Thoracic aorta (tissue), 2 donors: ENCODE measurements around the gene RPRD1B. TPM values are rescaled to one million over a fixed set of nuclear protein-coding genes. Genes with fewer than 3 reads are reported as not detected.
A peak's percentile ranks its signal among the peaks of the same experiment; 100 is the strongest.

Experiments
- ATAC-seq: fragments of 150-250 bp; one replicate; pipeline ENCODE4 v1.8.0; 2017; ENCODE audit warnings: low read depth; ENCODE audit not compliant: insufficient number of reproducible peaks, low FRiP score
- DNase-seq: peaks from one replicate; pipeline ENCODE4 v3.0.0-alpha.2; 2020; ENCODE audit warnings: low spot score
- H3K27ac ChIP-seq, 2 donors: fragments of 200-600 bp; sonication (generic); 1 replicate in 1 of 2; 2 replicates in 1 of 2; pipeline ENCODE4 v1.5.1; 2016; ENCODE audit warnings: mild to moderate bottlenecking in 2 of 2, moderate library complexity in 2 of 2
- H3K27me3 ChIP-seq: fragments of 200-600 bp; sonication (generic); replicated peaks from 2 replicates; pipeline ENCODE4 v1.6.0; 2016; ENCODE audit warnings: mild to moderate bottlenecking; ENCODE audit not compliant: insufficient read depth
- H3K36me3 ChIP-seq: fragments of 200-600 bp; sonication (generic); one replicate; pipeline ENCODE4 v1.5.1; 2016
- H3K4me1 ChIP-seq, 2 donors: fragments of 200-600 bp; sonication (generic); 1 replicate in 1 of 2; 2 replicates in 1 of 2; pipeline versions ENCODE4 v1.5.1 to v1.6.0; 2016; ENCODE audit warnings: low read depth in 2 of 2, mild to moderate bottlenecking in 1 of 2; ENCODE audit not compliant: control insufficient read depth in 1 of 2
- H3K4me3 ChIP-seq: fragments of 200-600 bp; sonication (generic); 2 replicates; pipeline ENCODE4 v1.5.1; 2016; ENCODE audit warnings: mild to moderate bottlenecking
- H3K9me3 ChIP-seq: fragments of 200-600 bp; sonication (generic); 2 replicates; pipeline ENCODE4 v1.5.1; 2016
- CTCF ChIP-seq: fragments of 200-600 bp; sonication (generic); IDR thresholded peaks from one replicate; pipeline ENCODE4 v1.5.1; 2019; ENCODE audit warnings: antibody characterized with exemption
- total RNA-seq, 2 donors: library from RNA; depleted of rRNA; stranded (reverse); fragments of >200 nt; gene quantifications; one replicate each; pipeline versions ENCODE4 v1.1.0 to v1.2.3, GENCODE V29; 2016

Gene RPRD1B
- total RNA-seq, 2 donors from 2014 or later, result 22.3 to 77.7 TPM

DNA sequence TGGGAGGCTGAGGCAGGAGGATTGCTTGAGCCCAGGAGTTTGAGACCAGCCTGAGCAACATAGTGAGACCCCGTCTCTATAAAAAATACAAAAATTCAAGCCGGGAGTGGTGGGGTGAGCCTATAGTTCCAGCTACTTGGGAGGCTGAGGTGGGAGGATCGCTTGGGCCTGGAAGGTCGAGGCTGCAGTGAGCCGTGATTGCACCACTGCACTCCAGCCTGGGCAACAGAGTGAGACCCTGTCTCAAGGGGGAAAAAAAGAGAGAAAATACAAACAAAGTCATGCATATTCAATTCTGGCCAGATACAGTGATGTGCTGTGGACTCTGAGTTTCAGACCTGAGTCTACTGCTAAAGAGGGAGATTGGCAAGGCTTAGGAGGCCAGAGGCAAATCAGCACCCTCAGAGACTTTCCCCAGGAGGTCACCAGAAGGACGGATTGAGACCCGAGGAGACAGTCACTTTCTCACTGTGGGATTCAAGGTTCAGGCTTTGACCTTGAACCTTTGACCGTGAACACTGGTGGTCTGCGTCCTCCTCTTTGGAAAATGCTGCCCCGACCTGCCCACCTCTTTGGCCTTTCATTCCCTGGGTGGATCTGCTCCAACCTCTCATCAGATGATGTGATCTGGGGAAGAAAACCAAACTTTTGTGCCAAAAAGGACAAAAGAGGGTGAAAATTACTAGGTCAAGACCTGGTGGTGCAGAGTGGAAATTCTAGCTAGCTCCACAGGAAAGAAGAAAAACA is 100.3 kb downstream of the RPRD1B start:
- Histone ChIP-seq H3K36me3 (peaks cover 62% of the 10 kb centered on the region), H3K4me3 (no peak overlapping the region), H3K4me1 (peaks cover 15 to 36% of the 10 kb centered on the region in 2 donors), H3K27ac (peak overlapping the region; percentile 55 to 76), H3K9me3 (no peaks in the 10 kb centered on the region), H3K27me3 (no peaks in the 10 kb centered on the region)
- ATAC-seq, result no peak
- no peak for DNase-seq
- no peak for TF ChIP-seq CTCF

DNA sequence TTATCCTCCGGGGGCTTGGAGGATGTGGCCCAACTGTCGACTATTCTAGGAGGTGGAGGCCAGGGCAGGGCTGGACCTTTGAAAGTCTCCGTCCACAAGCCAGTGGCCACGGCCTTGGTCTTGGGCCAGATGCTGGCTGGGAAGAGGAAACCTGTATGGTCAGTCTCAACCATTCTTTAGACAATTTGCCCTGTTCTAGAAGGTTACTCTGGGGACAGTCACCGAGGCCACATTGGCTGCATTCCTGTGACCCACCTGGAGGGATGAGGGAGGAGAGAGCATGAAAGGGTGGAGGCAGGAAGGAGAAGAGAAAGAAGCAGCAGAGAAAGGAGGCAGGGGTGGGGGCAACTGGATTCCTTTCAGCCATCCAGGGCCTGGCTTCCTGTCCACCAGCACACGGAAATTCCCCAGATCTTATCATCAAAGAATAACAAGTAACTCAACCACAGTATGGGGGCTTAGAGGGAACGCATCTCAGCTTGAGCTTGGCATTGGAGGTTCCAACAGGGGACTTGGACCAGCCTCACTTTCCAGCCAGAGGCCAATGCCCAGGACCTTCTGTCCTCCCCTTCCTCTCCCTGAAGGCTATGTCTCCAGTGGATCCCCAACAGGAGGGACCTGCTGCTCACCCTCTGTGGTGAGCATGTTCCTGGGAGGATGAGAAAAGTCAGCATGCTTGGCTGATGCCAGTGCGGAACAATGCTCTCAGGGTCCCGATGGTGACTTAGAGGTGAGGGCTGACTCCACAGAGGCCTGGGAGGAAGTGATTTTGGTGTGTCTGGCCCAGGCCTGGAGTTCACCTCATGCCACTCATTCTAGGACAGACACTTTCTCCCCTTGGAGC is 101.1 kb downstream of the RPRD1B start:
- Histone ChIP-seq H3K4me3 (no peak overlapping the region), H3K27ac (peak overlapping the region; percentile 55 to 76), H3K4me1 (peaks cover 15 to 31% of the 10 kb centered on the region in 2 donors), H3K9me3 (no peaks in the 10 kb centered on the region), H3K27me3 (no peaks in the 10 kb centered on the region), H3K36me3 (peaks cover 65% of the 10 kb centered on the region)
- DNase-seq (no peak), ATAC-seq (peak; percentile 31)
- TF ChIP-seq CTCF, result no peak

GRCh38 chr20:38135271-38135650 is 101.7 kb downstream of the RPRD1B start:
- DNase-seq, result no peak
- peaks cover 64% of the 10 kb centered on the region for H3K36me3 ChIP-seq
- ATAC-seq, result no peak
- no peak for TF ChIP-seq CTCF
- H3K4me1 ChIP-seq, result peaks cover 15 to 31% of the 10 kb centered on the region in 2 donors
- H3K4me3 ChIP-seq, result no peak overlapping the region
- peak overlapping the region; percentile 55 to 76 for H3K27ac ChIP-seq
- no peaks in the 10 kb centered on the region for H3K9me3 ChIP-seq
- H3K27me3 ChIP-seq, result no peaks in the 10 kb centered on the region

GRCh38 chr20:38135651-38136420 is 102.3 kb downstream of the RPRD1B start:
- ATAC-seq, result no peak
- H3K9me3 ChIP-seq, result no peaks in the 10 kb centered on the region
- no peaks in the 10 kb centered on the region for H3K27me3 ChIP-seq
- DNase-seq, result no peak
- no peak overlapping the region for H3K4me3 ChIP-seq
- H3K36me3 ChIP-seq, result peaks cover 66% of the 10 kb centered on the region
- H3K27ac ChIP-seq, result peak overlapping the region; percentile 55 to 76
- TF ChIP-seq CTCF, result no peak
- H3K4me1 ChIP-seq, result peaks cover 15 to 31% of the 10 kb centered on the region in 2 donors
